ENCODE results near the gene RPGRIP1L. TPM values are rescaled to one million over a fixed set of nuclear protein-coding genes. Genes with fewer than 3 reads are reported as not detected.

The RPGRIP1L gene
- total RNA-seq, 1 experiment from 2014 or later: 3.8 TPM

DNA sequence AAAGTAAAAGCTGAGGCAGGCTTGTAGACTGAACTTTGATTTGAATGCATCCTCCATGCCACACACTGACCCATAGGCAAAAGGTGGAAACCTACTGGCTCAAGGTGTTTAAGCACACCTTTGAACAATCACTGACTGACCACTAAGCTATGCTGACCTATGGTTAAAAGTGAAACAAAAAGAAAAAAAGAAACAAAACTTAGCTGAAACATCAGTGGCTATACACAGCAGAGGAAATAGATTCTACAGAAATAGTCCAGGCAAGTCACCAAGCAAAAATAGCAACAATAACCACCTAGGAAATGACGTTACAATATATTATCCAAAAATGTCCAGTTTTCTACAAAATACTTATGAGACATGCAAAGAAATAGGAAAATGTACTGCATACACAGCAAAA lies 60.2 kb downstream of the RPGRIP1L start:
- no peak for DNase-seq
- Histone ChIP-seq H3K4me3 (ENCODE audit: low read length) (no peak overlapping the region), H3K36me3 (ENCODE audit: low read depth, low read length) (no peaks in the 10 kb centered on the region), H3F3A (ENCODE audit: low read length, unreplicated experiment) (no peaks in the 10 kb centered on the region), H3K9me2 (replicated peaks; ENCODE audit: low read length) (no peaks in the 10 kb centered on the region), H4K20me1 (ENCODE audit: low read length) (no peaks in the 10 kb centered on the region), H3K27ac (ENCODE audit: low read length) (no peak overlapping the region), H3K4me2 (ENCODE audit: low read length) (no peak overlapping the region), H2AFZ (ENCODE audit: low read length) (no peak overlapping the region), H3K4me1 (ENCODE audit: insufficient read depth, low read length) (no peaks in the 10 kb centered on the region), H3K79me2 (ENCODE audit: low read length) (no peaks in the 10 kb centered on the region), H3K9ac (ENCODE audit: low read length) (no peak overlapping the region), H3K27me3 (ENCODE audit: low read length) (no peaks in the 10 kb centered on the region), H3K9me3 (ENCODE audit: low read length) (no peaks in the 10 kb centered on the region)
- intact Hi-C loops (cut with micrococcal nuclease): no loop called here
- no TSS peak for BruUV-seq (replicated peaks)
- ChIA-PET CTCF (no interaction called here), POLR2A (ENCODE audit: unreplicated experiment) (no interaction called here)
- TF ChIP-seq EZH2phosphoT487 (IDR thresholded peaks at IDR 0.05; ENCODE audit: borderline replicate concordance, low read length): no peak
- TF ChIP-seq, protein P1, sequence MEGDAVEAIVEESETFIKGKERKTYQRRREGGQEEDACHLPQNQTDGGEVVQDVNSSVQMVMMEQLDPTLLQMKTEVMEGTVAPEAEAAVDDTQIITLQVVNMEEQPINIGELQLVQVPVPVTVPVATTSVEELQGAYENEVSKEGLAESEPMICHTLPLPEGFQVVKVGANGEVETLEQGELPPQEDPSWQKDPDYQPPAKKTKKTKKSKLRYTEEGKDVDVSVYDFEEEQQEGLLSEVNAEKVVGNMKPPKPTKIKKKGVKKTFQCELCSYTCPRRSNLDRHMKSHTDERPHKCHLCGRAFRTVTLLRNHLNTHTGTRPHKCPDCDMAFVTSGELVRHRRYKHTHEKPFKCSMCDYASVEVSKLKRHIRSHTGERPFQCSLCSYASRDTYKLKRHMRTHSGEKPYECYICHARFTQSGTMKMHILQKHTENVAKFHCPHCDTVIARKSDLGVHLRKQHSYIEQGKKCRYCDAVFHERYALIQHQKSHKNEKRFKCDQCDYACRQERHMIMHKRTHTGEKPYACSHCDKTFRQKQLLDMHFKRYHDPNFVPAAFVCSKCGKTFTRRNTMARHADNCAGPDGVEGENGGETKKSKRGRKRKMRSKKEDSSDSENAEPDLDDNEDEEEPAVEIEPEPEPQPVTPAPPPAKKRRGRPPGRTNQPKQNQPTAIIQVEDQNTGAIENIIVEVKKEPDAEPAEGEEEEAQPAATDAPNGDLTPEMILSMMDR (conservative IDR thresholded peaks at IDR 0.05; ENCODE audit: low read depth, low read length): no peak
- TF ChIP-seq EZH2 (IDR thresholded peaks at IDR 0.05; ENCODE audit: low read length, unreplicated experiment): no peak
- no peak for ATAC-seq

GRCh38 chr16:53642094-53642493 lies 61.6 kb downstream of the RPGRIP1L start:
- Histone ChIP-seq H3K4me1 (ENCODE audit: insufficient read depth, low read length) (no peaks in the 10 kb centered on the region), H3K9me3 (ENCODE audit: low read length) (no peaks in the 10 kb centered on the region), H3F3A (ENCODE audit: low read length, unreplicated experiment) (no peaks in the 10 kb centered on the region), H2AFZ (ENCODE audit: low read length) (no peak overlapping the region), H3K4me3 (ENCODE audit: low read length) (no peak overlapping the region), H3K27me3 (ENCODE audit: low read length) (no peaks in the 10 kb centered on the region), H3K4me2 (ENCODE audit: low read length) (no peak overlapping the region), H3K9ac (ENCODE audit: low read length) (no peak overlapping the region), H3K27ac (ENCODE audit: low read length) (no peak overlapping the region), H3K36me3 (ENCODE audit: low read depth, low read length) (no peaks in the 10 kb centered on the region), H3K79me2 (ENCODE audit: low read length) (no peaks in the 10 kb centered on the region), H3K9me2 (replicated peaks; ENCODE audit: low read length) (no peaks in the 10 kb centered on the region), H4K20me1 (ENCODE audit: low read length) (no peaks in the 10 kb centered on the region)
- TF ChIP-seq EZH2 (IDR thresholded peaks at IDR 0.05; ENCODE audit: low read length, unreplicated experiment): no peak
- TF ChIP-seq, protein P1 (conservative IDR thresholded peaks at IDR 0.05; ENCODE audit: low read depth, low read length): no peak
- TF ChIP-seq EZH2phosphoT487 (IDR thresholded peaks at IDR 0.05; ENCODE audit: borderline replicate concordance, low read length): no peak
- intact Hi-C loops (cut with micrococcal nuclease): no loop called here
- ChIA-PET POLR2A (ENCODE audit: unreplicated experiment) (no interaction called here), CTCF (no interaction called here)
- ATAC-seq (no peak), DNase-seq (no peak)
- BruUV-seq (replicated peaks): no TSS peak

- TF ChIP-seq EZH2 (IDR thresholded peaks at IDR 0.05; ENCODE audit: low read length, unreplicated experiment) (no peak), EZH2phosphoT487 (IDR thresholded peaks at IDR 0.05; ENCODE audit: borderline replicate concordance, low read length) (no peak)
- TF ChIP-seq, protein P1 (conservative IDR thresholded peaks at IDR 0.05; ENCODE audit: low read depth, low read length): no peak
- ATAC-seq (no peak), DNase-seq (no peak)
- Histone ChIP-seq H3K4me2 (ENCODE audit: low read length) (no peak overlapping the region), H3K4me3 (ENCODE audit: low read length) (no peak overlapping the region), H3K79me2 (ENCODE audit: low read length) (no peaks in the 10 kb centered on the region), H3K9me3 (ENCODE audit: low read length) (no peaks in the 10 kb centered on the region), H3K36me3 (ENCODE audit: low read depth, low read length) (no peaks in the 10 kb centered on the region), H3K9me2 (replicated peaks; ENCODE audit: low read length) (no peaks in the 10 kb centered on the region), H2AFZ (ENCODE audit: low read length) (no peak overlapping the region), H3K27ac (ENCODE audit: low read length) (no peak overlapping the region), H3F3A (ENCODE audit: low read length, unreplicated experiment) (no peaks in the 10 kb centered on the region), H4K20me1 (ENCODE audit: low read length) (no peaks in the 10 kb centered on the region), H3K4me1 (ENCODE audit: insufficient read depth, low read length) (no peaks in the 10 kb centered on the region), H3K9ac (ENCODE audit: low read length) (no peak overlapping the region), H3K27me3 (ENCODE audit: low read length) (no peaks in the 10 kb centered on the region)
- ChIA-PET CTCF (no interaction called here), POLR2A (ENCODE audit: unreplicated experiment) (interaction anchor here (0.6 kb wide), 1 partner anchor 37 kb away, joined by 4 read pairs; no protein-coding TSS in a partner anchor)
- BruUV-seq (replicated peaks): no TSS peak
- intact Hi-C loops (cut with micrococcal nuclease): no loop called here
Measured at GRCh38 chr16:53636978-53637377, 66.7 kb downstream of the RPGRIP1L start.

Measured in PC-3 (cell line).